ENCODE measurements around the gene STAG1. TPM values are rescaled to one million over a fixed set of nuclear protein-coding genes. Genes with fewer than 3 reads are reported as not detected.

The STAG1 gene
- total and polyA plus RNA-seq, 2 experiments from 2014 or later, result 9.0 to 21.9 TPM

DNA sequence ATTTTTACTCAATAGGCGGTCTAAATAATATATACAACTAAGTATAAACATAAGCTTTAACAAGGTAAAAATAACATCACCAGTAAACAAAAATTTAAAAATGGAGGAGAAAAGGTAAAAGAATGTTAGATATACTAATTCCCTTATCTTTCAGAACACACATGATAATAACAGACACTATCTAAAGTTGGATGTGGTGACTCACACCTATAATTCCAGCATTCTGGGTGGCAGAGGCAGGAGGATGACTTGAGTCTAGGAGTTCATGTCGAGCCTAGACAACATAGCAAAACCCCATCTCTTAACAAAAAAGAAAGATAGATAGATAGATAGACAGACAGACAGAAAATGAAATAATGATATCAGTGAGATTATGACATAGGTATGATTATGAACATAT is 85.1 kb downstream of the STAG1 start:
- no peaks in the 10 kb centered on the region for H3F3A ChIP-seq (replicated peaks; ENCODE audit: low read depth)
- H3K4me1 ChIP-seq (ENCODE audit: insufficient read depth), result no peaks in the 10 kb centered on the region
- no peak overlapping the region for H3K4me3 ChIP-seq
- H3K4me3 Mint-ChIP-seq, result no peak overlapping the region
- H3K27me3 Mint-ChIP-seq (ENCODE audit: insufficient read depth, low read depth, poor library complexity), result peaks cover 2% of the 10 kb centered on the region
- H3K9me2 ChIP-seq (ENCODE audit: insufficient read depth), result no peaks in the 10 kb centered on the region
- no peak overlapping the region for H3K27ac ChIP-seq (ENCODE audit: low read depth)
- no peak for TF ChIP-seq STAT1 (IDR thresholded peaks at IDR 0.05; ENCODE audit: unreplicated experiment)
- TF ChIP-seq, protein P1, sequence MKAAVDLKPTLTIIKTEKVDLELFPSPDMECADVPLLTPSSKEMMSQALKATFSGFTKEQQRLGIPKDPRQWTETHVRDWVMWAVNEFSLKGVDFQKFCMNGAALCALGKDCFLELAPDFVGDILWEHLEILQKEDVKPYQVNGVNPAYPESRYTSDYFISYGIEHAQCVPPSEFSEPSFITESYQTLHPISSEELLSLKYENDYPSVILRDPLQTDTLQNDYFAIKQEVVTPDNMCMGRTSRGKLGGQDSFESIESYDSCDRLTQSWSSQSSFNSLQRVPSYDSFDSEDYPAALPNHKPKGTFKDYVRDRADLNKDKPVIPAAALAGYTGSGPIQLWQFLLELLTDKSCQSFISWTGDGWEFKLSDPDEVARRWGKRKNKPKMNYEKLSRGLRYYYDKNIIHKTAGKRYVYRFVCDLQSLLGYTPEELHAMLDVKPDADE (IDR thresholded peaks at IDR 0.05), result no peak
- no peak for TF ChIP-seq EZH2 (IDR thresholded peaks at IDR 0.05; ENCODE audit: low read depth, unreplicated experiment)
- TF ChIP-seq POLR2AphosphoS5 (IDR thresholded peaks at IDR 0.05; ENCODE audit: low read depth), result no peak
- no peak for TF ChIP-seq ZNF331 (CRISPR knock-in tag; IDR thresholded peaks at IDR 0.05; ENCODE audit: low read depth)
- TF ChIP-seq, protein P2, sequence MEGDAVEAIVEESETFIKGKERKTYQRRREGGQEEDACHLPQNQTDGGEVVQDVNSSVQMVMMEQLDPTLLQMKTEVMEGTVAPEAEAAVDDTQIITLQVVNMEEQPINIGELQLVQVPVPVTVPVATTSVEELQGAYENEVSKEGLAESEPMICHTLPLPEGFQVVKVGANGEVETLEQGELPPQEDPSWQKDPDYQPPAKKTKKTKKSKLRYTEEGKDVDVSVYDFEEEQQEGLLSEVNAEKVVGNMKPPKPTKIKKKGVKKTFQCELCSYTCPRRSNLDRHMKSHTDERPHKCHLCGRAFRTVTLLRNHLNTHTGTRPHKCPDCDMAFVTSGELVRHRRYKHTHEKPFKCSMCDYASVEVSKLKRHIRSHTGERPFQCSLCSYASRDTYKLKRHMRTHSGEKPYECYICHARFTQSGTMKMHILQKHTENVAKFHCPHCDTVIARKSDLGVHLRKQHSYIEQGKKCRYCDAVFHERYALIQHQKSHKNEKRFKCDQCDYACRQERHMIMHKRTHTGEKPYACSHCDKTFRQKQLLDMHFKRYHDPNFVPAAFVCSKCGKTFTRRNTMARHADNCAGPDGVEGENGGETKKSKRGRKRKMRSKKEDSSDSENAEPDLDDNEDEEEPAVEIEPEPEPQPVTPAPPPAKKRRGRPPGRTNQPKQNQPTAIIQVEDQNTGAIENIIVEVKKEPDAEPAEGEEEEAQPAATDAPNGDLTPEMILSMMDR (conservative IDR thresholded peaks at IDR 0.05; ENCODE audit: low read depth in 2 of 2), result no peak
- TF ChIP-seq, protein P3, sequence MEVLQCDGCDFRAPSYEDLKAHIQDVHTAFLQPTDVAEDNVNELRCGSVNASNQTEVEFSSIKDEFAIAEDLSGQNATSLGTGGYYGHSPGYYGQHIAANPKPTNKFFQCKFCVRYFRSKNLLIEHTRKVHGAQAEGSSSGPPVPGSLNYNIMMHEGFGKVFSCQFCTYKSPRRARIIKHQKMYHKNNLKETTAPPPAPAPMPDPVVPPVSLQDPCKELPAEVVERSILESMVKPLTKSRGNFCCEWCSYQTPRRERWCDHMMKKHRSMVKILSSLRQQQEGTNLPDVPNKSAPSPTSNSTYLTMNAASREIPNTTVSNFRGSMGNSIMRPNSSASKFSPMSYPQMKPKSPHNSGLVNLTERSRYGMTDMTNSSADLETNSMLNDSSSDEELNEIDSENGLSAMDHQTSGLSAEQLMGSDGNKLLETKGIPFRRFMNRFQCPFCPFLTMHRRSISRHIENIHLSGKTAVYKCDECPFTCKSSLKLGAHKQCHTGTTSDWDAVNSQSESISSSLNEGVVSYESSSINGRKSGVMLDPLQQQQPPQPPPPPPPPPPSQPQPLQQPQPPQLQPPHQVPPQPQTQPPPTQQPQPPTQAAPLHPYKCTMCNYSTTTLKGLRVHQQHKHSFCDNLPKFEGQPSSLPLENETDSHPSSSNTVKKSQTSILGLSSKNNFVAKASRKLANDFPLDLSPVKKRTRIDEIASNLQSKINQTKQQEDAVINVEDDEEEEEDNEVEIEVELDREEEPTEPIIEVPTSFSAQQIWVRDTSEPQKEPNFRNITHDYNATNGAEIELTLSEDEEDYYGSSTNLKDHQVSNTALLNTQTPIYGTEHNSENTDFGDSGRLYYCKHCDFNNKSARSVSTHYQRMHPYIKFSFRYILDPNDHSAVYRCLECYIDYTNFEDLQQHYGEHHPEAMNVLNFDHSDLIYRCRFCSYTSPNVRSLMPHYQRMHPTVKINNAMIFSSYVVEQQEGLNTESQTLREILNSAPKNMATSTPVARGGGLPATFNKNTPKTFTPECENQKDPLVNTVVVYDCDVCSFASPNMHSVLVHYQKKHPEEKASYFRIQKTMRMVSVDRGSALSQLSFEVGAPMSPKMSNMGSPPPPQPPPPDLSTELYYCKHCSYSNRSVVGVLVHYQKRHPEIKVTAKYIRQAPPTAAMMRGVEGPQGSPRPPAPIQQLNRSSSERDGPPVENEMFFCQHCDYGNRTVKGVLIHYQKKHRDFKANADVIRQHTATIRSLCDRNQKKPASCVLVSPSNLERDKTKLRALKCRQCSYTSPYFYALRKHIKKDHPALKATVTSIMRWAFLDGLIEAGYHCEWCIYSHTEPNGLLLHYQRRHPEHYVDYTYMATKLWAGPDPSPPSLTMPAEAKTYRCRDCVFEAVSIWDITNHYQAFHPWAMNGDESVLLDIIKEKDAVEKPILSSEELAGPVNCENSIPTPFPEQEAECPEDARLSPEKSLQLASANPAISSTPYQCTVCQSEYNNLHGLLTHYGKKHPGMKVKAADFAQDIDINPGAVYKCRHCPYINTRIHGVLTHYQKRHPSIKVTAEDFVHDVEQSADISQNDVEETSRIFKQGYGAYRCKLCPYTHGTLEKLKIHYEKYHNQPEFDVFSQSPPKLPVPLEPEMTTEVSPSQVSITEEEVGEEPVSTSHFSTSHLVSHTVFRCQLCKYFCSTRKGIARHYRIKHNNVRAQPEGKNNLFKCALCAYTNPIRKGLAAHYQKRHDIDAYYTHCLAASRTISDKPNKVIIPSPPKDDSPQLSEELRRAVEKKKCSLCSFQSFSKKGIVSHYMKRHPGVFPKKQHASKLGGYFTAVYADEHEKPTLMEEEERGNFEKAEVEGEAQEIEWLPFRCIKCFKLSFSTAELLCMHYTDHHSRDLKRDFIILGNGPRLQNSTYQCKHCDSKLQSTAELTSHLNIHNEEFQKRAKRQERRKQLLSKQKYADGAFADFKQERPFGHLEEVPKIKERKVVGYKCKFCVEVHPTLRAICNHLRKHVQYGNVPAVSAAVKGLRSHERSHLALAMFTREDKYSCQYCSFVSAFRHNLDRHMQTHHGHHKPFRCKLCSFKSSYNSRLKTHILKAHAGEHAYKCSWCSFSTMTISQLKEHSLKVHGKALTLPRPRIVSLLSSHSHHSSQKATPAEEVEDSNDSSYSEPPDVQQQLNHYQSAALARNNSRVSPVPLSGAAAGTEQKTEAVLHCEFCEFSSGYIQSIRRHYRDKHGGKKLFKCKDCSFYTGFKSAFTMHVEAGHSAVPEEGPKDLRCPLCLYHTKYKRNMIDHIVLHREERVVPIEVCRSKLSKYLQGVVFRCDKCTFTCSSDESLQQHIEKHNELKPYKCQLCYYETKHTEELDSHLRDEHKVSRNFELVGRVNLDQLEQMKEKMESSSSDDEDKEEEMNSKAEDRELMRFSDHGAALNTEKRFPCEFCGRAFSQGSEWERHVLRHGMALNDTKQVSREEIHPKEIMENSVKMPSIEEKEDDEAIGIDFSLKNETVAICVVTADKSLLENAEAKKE (CRISPR knock-in tag; IDR thresholded peaks at IDR 0.05), result no peak
- TF ChIP-seq EZH2phosphoT487 (IDR thresholded peaks at IDR 0.05; ENCODE audit: unreplicated experiment), result no peak
- no peak for TF ChIP-seq CREB1 (CRISPR knock-in tag; IDR thresholded peaks at IDR 0.05; ENCODE audit: low read depth)
- no peak for TF ChIP-seq NANOG (IDR thresholded peaks at IDR 0.05; ENCODE audit: borderline replicate concordance)
- TF ChIP-seq, protein P4, sequence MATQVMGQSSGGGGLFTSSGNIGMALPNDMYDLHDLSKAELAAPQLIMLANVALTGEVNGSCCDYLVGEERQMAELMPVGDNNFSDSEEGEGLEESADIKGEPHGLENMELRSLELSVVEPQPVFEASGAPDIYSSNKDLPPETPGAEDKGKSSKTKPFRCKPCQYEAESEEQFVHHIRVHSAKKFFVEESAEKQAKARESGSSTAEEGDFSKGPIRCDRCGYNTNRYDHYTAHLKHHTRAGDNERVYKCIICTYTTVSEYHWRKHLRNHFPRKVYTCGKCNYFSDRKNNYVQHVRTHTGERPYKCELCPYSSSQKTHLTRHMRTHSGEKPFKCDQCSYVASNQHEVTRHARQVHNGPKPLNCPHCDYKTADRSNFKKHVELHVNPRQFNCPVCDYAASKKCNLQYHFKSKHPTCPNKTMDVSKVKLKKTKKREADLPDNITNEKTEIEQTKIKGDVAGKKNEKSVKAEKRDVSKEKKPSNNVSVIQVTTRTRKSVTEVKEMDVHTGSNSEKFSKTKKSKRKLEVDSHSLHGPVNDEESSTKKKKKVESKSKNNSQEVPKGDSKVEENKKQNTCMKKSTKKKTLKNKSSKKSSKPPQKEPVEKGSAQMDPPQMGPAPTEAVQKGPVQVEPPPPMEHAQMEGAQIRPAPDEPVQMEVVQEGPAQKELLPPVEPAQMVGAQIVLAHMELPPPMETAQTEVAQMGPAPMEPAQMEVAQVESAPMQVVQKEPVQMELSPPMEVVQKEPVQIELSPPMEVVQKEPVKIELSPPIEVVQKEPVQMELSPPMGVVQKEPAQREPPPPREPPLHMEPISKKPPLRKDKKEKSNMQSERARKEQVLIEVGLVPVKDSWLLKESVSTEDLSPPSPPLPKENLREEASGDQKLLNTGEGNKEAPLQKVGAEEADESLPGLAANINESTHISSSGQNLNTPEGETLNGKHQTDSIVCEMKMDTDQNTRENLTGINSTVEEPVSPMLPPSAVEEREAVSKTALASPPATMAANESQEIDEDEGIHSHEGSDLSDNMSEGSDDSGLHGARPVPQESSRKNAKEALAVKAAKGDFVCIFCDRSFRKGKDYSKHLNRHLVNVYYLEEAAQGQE (IDR thresholded peaks at IDR 0.05; ENCODE audit: unreplicated experiment), result no peak
- no peak for TF ChIP-seq ZNF114 (CRISPR knock-in tag; IDR thresholded peaks at IDR 0.05)
- H3K27ac Mint-ChIP-seq, result no peak overlapping the region
- H3K9me3 Mint-ChIP-seq, result no peaks in the 10 kb centered on the region
- no peak overlapping the region for H3K4me2 ChIP-seq
- no peak overlapping the region for H2AFZ ChIP-seq
- H4K20me1 ChIP-seq (replicated peaks; ENCODE audit: insufficient read depth), result no peaks in the 10 kb centered on the region; the same call in 1 of the 2 replicates
- H3K36me3 ChIP-seq (ENCODE audit: insufficient read depth), result no peaks in the 10 kb centered on the region
- H3K36me3 Mint-ChIP-seq (ENCODE audit: low read depth), result no peaks in the 10 kb centered on the region
- no peaks in the 10 kb centered on the region for H3K27me3 ChIP-seq (ENCODE audit: insufficient read depth)
- ATAC-seq (no peak), DNase-seq (ENCODE audit: low spot score) (no peak)
- H3K4me1 Mint-ChIP-seq, result peaks cover 4% of the 10 kb centered on the region; the same call in 1 of the 3 replicates
- peaks cover 81% of the 10 kb centered on the region for H3K79me2 ChIP-seq (replicated peaks; ENCODE audit: insufficient read depth)
